SJSA1 (cell line): ENCODE data around the gene CDH2. TPM values are rescaled to one million over a fixed set of nuclear protein-coding genes. Genes with fewer than 3 reads are reported as not detected.

Source experiments
- DNase-seq, 2 experiments: peaks; one replicate each; pipeline ENCODE4 v3.0.0-alpha.2; 2015 to 2020; ENCODE audit warnings: low spot score in 2 of 2, low read depth in 1 of 2
- H3K27ac ChIP-seq: fragments of 250-450 bp; sonication (Bioruptor Pico); 2 replicates; pipeline ENCODE4 v1.5.1; 2020; ENCODE audit warnings: mild to moderate bottlenecking, moderate library complexity
- H3K27me3 ChIP-seq: fragments of 250-450 bp; sonication (Bioruptor Pico); replicated peaks from 2 replicates; pipeline ENCODE4 v1.5.1; 2020; ENCODE audit warnings: mild to moderate bottlenecking, moderate library complexity
- H3K36me3 ChIP-seq: fragments of 250-450 bp; sonication (Bioruptor Pico); 2 replicates; pipeline ENCODE4 v1.5.1; 2020; ENCODE audit warnings: mild to moderate bottlenecking
- H3K4me1 ChIP-seq: fragments of 250-450 bp; sonication (Bioruptor Pico); replicated peaks from 2 replicates; pipeline ENCODE4 v1.6.1; 2021; ENCODE audit warnings: mild to moderate bottlenecking
- H3K4me3 ChIP-seq: fragments of 250-450 bp; sonication (Bioruptor Pico); 2 replicates; pipeline ENCODE4 v1.5.1; 2020; ENCODE audit warnings: mild to moderate bottlenecking
- H3K9me3 ChIP-seq: fragments of 250-450 bp; sonication (Bioruptor Pico); replicated peaks from 2 replicates; pipeline ENCODE4 v1.5.1; 2020; ENCODE audit warnings: mild to moderate bottlenecking
- total RNA-seq: library from RNA; depleted of rRNA; stranded (reverse); fragments of >200 nt; shearing (Covaris generic); gene quantifications from 2 replicates; pipeline ENCODE4 v1.2.3, GENCODE V29; 2014

The CDH2 gene
- total RNA-seq, 1 experiment from 2014 or later, result 75.7 TPM

DNA sequence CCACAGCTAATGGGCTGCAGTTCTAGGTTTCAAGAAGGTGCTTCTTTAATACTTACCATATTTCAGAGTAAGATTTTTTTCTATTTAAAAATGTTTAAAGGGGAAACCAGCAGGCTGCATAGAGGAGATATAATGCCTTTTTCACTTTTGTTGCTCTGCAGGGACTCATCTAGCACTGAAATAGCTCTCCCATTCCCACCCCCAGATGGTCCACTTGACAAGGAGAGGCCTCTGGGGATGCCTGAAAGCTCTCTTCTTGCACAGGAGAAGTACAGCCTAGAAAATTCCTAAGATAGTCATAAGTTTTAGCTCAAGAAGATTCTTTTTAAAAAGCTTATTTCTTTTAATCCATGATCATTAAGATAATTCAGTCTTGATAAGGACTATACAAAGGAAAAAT lies 126.4 kb downstream of the CDH2 start:
- no peak for DNase-seq
- Histone ChIP-seq H3K27ac (no peak overlapping the region), H3K4me3 (no peak overlapping the region), H3K9me3 (no peaks in the 10 kb centered on the region), H3K27me3 (no peaks in the 10 kb centered on the region), H3K36me3 (no peaks in the 10 kb centered on the region), H3K4me1 (peaks cover 22% of the 10 kb centered on the region)

DNA sequence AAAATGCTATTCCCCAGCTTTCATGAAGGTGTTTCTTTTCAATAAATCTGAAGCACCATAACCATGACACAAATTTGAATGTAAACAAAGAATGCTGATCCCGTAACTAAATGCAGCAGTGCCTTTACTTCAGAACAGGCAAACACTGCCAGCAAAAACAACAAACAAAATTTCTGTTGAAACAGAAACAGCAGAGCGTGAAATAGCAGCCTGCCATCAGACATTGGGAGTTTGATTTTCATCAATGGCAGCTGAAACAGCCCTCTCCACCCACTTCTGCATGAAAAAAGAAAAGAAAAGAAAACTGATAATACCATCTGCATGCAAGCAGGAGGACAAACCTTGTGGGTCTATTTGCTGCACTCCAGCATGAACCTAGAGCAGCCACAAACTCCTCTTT lies 128.3 kb downstream of the CDH2 start:
- Histone ChIP-seq H3K4me1 (peaks cover 21% of the 10 kb centered on the region), H3K36me3 (no peaks in the 10 kb centered on the region), H3K27me3 (no peaks in the 10 kb centered on the region), H3K27ac (no peak overlapping the region), H3K4me3 (no peak overlapping the region; the same call in 1 of the 2 replicates), H3K9me3 (no peaks in the 10 kb centered on the region)
- no peak for DNase-seq

DNA sequence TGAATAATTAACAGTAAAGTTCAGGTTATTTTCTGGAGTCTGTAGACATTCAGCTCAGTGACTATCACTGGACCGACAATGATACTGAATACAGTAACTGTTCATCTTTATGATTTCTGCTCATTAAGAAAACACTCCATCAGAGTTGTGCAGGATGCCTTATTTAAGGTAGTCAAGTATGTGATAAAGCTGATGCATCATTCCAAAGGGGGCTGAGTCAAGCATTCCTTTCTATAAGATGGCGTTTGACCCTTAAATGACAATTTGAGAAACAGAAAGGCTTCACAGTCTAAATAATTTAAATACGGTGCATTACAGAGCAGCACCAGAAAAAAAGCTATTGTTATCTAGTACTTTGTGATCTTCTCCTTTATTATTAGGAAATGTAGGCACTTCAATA lies 131.1 kb downstream of the CDH2 start:
- no peaks in the 10 kb centered on the region for H3K36me3 ChIP-seq
- H3K9me3 ChIP-seq, result no peaks in the 10 kb centered on the region
- H3K27me3 ChIP-seq, result no peaks in the 10 kb centered on the region
- peaks cover 25% of the 10 kb centered on the region for H3K4me1 ChIP-seq
- H3K4me3 ChIP-seq, result no peak overlapping the region
- no peak for DNase-seq
- H3K27ac ChIP-seq, result no peak overlapping the region

DNA sequence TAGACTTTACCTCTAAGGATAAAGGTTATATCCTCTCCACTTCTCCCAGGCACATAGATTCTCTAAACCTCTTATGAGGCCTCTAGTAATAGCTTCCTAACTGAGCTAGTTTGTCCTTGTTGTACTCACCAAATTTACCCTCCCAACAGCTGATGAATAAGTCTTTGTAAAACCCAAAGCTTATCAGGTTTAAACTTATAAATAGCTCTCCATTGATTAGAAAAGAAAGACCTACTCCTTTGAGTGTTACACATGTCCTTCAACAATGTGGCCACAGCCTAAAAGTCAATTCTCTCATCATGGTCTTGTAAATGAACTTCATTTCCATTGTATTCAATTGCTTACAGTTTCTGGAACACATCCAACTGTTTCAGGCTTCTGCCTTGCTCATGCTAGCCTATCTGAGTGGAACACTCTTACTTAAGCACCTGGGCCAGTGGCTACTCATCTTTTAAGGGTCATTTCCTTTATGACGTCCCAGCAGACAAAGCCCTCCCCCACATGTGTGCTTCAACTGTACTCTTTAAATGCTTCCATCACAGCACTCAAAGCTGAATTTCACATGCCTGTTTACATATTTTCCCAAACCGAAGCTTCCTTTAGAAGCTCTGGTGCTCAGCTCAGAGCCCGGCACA lies 131.6 kb downstream of the CDH2 start:
- H3K27ac ChIP-seq, result no peak overlapping the region
- H3K9me3 ChIP-seq, result no peaks in the 10 kb centered on the region
- DNase-seq, result peak in 1 of 2 experiments; percentile 39
- H3K36me3 ChIP-seq, result no peaks in the 10 kb centered on the region
- H3K27me3 ChIP-seq, result no peaks in the 10 kb centered on the region
- no peak overlapping the region for H3K4me3 ChIP-seq
- H3K4me1 ChIP-seq, result peaks cover 30% of the 10 kb centered on the region

DNA sequence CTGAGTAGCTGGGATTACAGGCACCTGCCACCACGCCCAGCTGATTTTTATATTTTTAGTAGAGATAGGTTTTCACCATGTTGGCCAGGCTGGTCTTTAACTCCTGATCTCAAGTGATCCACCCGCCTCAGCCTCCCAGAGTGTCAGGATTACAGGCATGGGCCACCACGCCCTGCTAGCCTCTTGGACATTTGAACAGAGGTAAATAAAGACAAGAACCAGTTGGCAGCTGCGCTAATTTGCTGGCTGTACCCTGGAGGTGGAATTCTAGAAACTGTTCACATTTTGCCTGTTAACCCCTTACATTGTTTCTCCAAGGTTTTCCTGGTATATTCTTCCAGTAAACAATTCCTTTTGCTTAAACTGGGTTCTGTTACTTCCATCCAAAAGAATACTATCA lies 132.9 kb downstream of the CDH2 start:
- no peak overlapping the region for H3K27ac ChIP-seq

DNA sequence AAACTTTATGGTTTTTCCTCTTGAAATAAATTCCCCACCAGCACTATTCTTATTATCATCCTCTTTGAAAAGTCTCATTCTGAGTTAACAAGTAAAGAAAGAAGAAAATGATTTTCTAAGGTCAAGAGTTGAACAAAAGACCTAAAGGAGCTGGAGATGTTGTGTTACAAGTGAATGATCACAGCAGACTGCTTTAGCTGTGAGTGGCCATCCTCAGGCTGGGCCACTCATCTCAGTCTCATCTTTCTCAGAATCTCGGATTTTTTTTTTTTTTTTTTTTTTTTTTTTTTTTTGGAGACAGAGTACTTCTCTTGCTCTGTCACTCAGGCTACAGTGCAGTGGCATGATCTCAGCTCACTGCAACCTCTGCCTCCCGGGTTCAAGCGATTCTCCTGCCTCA lies 133.3 kb downstream of the CDH2 start:
- no peaks in the 10 kb centered on the region for H3K9me3 ChIP-seq
- H3K36me3 ChIP-seq, result no peaks in the 10 kb centered on the region
- H3K27me3 ChIP-seq, result no peaks in the 10 kb centered on the region
- DNase-seq, result no peak
- no peak overlapping the region for H3K27ac ChIP-seq
- peaks cover 39% of the 10 kb centered on the region for H3K4me1 ChIP-seq
- H3K4me3 ChIP-seq, result no peak overlapping the region

More for the DNA sequence above, 132.9 kb downstream of the CDH2 start:
- Histone ChIP-seq H3K4me3 (no peak overlapping the region), H3K9me3 (no peaks in the 10 kb centered on the region), H3K4me1 (peaks cover 39% of the 10 kb centered on the region), H3K36me3 (no peaks in the 10 kb centered on the region), H3K27me3 (no peaks in the 10 kb centered on the region)
- DNase-seq, result no peak

DNA sequence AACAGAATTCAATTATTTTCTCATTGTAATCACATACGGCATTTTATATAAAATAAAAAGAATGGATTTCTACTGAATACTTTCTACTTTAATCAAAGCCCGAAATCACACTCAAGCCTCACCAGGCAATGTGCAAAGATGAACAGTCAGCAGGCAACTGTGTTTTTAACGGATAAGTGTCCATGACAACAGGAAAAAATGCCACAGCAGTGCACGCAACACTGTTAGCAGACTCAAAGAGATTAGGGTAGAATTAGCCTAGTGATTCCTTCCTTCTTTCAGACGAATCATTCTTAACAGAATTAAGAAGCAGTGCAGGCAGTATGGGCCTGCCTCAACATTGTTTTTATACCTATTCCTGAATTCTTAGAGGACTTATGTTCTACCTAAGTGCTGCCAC lies 135.6 kb downstream of the CDH2 start:
- peak overlapping the region; percentile 15; the same call in 1 of the 2 replicates for H3K27ac ChIP-seq
- peaks cover 34% of the 10 kb centered on the region for H3K4me1 ChIP-seq
- H3K9me3 ChIP-seq, result no peaks in the 10 kb centered on the region
- H3K27me3 ChIP-seq, result no peaks in the 10 kb centered on the region
- no peak overlapping the region for H3K4me3 ChIP-seq
- no peak for DNase-seq
- H3K36me3 ChIP-seq, result no peaks in the 10 kb centered on the region

DNA sequence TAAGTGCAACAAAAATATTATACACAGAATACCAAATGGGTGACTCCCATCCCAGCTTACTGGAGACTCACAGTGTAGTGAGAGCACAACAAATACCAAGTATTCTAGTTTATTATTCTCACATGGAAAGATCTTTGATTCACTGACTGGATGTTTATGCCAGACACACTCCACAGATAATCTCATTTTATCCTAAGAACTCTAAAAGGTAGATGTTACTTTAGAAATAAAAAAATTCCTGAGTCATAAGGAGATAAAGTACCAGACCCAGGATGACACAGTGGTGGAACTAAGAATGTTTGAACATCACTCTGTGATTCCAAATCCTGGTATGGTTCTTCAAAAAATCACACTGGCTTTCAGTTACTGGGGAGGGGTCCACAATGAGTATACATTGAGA lies 136.2 kb downstream of the CDH2 start:
- peaks cover 29% of the 10 kb centered on the region for H3K4me1 ChIP-seq
- H3K9me3 ChIP-seq, result no peaks in the 10 kb centered on the region
- H3K36me3 ChIP-seq, result no peaks in the 10 kb centered on the region
- no peak for DNase-seq
- H3K27me3 ChIP-seq, result no peaks in the 10 kb centered on the region
- H3K27ac ChIP-seq, result peak overlapping the region; percentile 15; the same call in 1 of the 2 replicates
- H3K4me3 ChIP-seq, result no peak overlapping the region

DNA sequence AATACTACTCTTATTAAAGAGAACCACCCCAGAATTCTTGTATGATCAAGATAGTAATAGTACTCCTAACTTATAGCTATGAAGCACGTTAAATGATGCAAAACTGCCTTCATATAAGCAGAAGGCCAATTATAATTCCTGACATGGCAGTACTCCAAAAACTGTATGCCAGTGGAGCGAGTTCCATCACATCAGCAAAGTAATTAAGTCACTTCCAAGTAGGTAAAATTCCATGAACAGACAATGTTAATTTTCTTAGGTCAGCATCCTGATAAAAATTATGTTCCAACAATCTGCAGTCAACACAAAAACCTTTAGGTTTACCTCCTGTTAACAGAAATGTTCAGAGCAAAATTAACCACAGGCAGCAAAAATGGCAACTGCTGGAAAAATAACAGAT lies 136.7 kb downstream of the CDH2 start:
- no peaks in the 10 kb centered on the region for H3K36me3 ChIP-seq
- H3K4me1 ChIP-seq, result peaks cover 24% of the 10 kb centered on the region
- no peak overlapping the region for H3K27ac ChIP-seq
- no peaks in the 10 kb centered on the region for H3K9me3 ChIP-seq
- DNase-seq, result no peak
- no peaks in the 10 kb centered on the region for H3K27me3 ChIP-seq
- H3K4me3 ChIP-seq, result no peak overlapping the region

DNA sequence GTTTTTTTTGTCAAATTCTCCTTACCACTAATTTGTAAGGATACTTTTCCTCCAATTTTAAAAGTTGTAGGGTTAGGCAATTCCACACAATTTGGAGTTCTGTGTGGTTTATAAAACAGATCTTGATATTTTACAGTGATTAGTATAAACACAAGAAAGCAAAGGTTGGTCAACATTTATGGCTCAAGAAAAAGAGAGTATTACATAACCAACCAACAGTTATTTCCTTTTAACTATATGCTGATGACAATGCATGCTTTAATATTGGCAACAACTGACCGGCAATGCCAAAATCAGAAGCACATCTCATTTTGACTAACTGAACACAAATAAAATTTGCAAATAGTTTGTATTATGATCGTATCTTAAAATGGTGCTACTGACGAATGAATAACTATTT lies 137.2 kb downstream of the CDH2 start:
- H3K36me3 ChIP-seq, result no peaks in the 10 kb centered on the region
- H3K4me3 ChIP-seq, result no peak overlapping the region
- peaks cover 21% of the 10 kb centered on the region for H3K4me1 ChIP-seq
- H3K27ac ChIP-seq, result peak overlapping the region; percentile 47
- no peaks in the 10 kb centered on the region for H3K9me3 ChIP-seq
- no peak for DNase-seq
- H3K27me3 ChIP-seq, result no peaks in the 10 kb centered on the region

DNA sequence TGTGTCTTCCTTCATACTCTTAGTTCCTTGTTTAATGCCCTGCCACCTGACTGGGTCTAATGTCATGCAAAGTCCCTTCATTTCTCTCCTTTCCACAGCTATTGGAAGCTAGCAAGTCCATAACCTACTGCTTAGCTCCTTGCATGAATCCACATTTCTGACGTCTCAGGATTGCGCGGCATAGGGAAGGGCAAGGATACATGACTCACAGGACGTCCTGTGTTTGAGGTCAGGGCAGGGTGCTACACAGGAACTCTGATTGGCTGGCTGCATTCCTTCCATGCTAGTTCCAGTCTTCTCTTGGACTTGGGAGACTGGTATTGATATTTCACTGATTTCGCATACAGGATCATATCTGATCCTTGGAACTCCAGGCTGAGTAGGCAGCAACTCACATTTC lies 137.9 kb downstream of the CDH2 start:
- no peaks in the 10 kb centered on the region for H3K9me3 ChIP-seq
- DNase-seq, result peak; percentile 40 to 71
- no peaks in the 10 kb centered on the region for H3K36me3 ChIP-seq
- H3K4me1 ChIP-seq, result peaks cover 21% of the 10 kb centered on the region
- peak overlapping the region; percentile 47 for H3K27ac ChIP-seq
- no peak overlapping the region for H3K4me3 ChIP-seq
- H3K27me3 ChIP-seq, result no peaks in the 10 kb centered on the region

DNA sequence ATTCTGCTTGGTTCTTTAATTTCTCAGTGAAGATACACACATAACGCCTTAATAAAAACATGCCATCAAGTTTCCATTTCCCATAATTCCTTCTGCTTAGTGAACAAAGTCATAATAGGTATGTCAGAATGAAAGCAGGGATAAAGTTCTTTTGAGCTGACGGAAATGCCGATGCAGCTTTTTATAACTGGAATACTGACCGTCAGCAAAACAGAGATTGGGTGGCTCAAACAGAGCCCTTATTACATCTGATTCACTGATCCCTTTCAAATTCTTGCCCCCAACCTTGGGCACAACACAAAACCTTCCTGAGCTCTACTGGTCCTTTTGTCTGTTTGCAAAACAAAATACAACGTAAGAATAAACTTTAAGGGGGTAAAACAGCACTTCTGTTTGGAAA lies 140.4 kb downstream of the CDH2 start:
- H3K4me1 ChIP-seq, result peaks cover 25% of the 10 kb centered on the region
- no peak for DNase-seq
- no peak overlapping the region for H3K27ac ChIP-seq
- H3K27me3 ChIP-seq, result no peaks in the 10 kb centered on the region
- no peaks in the 10 kb centered on the region for H3K9me3 ChIP-seq
- no peak overlapping the region for H3K4me3 ChIP-seq
- H3K36me3 ChIP-seq, result no peaks in the 10 kb centered on the region

DNA sequence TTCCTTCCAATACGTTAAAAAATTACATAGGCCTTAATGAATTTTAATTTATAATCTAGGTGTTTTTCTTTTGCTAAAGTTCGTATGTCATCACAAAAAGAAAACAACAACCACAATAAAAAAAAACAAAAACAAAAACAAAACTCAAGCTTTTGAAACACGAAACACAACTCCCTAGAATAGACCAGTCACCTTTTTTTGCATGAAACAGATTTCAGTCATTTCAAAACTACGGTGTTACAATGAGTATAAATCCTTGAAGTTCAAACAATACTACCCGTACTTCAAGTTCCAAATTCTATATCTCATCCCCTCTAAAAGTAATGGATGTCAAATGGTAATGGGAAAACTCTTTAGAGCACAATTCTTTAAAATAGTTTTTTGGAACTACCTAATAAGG lies 142.4 kb downstream of the CDH2 start:
- peaks cover 12% of the 10 kb centered on the region for H3K4me1 ChIP-seq
- H3K36me3 ChIP-seq, result no peaks in the 10 kb centered on the region
- DNase-seq, result no peak
- no peak overlapping the region for H3K4me3 ChIP-seq
- no peaks in the 10 kb centered on the region for H3K27me3 ChIP-seq
- H3K27ac ChIP-seq, result no peak overlapping the region
- H3K9me3 ChIP-seq, result no peaks in the 10 kb centered on the region

DNA sequence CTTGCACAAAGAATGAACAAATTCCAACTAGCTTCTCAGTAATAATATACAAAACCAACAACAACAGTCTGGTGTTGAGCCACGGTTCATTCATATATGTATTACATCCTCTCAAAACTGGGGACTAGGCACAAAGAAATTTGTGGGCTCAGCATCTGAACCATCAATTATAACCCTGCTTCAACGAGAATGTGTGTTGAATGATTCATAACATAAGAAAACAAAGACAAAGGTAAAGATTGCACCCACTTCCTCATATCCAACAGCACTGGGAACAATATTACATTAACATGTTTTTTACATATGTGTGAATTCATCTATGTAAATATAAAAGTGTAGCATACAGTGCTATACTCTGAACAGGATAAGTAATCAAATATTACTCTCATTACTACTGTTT lies 144.8 kb downstream of the CDH2 start:
- H3K36me3 ChIP-seq, result no peaks in the 10 kb centered on the region
- no peak overlapping the region for H3K27ac ChIP-seq
- H3K4me1 ChIP-seq, result peaks cover 4% of the 10 kb centered on the region
- DNase-seq, result no peak
- no peaks in the 10 kb centered on the region for H3K9me3 ChIP-seq
- no peak overlapping the region for H3K4me3 ChIP-seq
- no peaks in the 10 kb centered on the region for H3K27me3 ChIP-seq

DNA sequence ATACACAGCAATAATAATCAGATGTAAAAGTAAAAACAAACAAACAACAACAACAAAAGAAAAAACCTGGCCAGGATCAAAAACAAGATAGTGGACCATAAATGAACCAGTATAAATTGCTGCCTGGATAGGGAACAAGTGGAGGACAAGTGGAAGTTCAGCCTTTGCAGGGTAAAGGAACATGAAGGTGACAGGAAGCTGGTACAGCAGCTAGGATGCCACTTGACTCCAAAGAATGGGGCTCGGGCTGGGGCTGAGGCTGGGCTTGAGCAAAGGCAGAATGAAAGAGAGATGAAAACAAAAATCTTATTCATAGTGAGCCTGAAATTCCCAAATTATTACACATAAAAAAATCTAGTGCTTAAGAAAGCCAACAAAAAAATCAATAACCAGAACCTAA lies 146.5 kb downstream of the CDH2 start:
- Histone ChIP-seq H3K27ac (no peak overlapping the region), H3K9me3 (no peaks in the 10 kb centered on the region), H3K36me3 (no peaks in the 10 kb centered on the region), H3K27me3 (no peaks in the 10 kb centered on the region), H3K4me1 (peaks cover 4% of the 10 kb centered on the region), H3K4me3 (no peak overlapping the region)
- DNase-seq, result no peak
